ENCODE measurements around the gene SDHAF1. TPM values are rescaled to one million over a fixed set of nuclear protein-coding genes. Genes with fewer than 3 reads are reported as not detected.

Gene SDHAF1
- total and polyA plus RNA-seq, 2 of the 8 experiments (the other 6 are each of a cell fraction or from before 2014, with no cell fraction given), result 16.0 to 21.3 TPM

- no peak overlapping the region for H3K56ac ChIP-seq (replicated peaks; ENCODE audit: insufficient read length, low read depth, low read length)
- H3K23ac ChIP-seq (ENCODE audit: insufficient read length), result no peak overlapping the region
- DNase-seq (ENCODE audit: low read depth in 1 of 2, low spot score in 2 of 2) (no peak), FAIRE-seq (no peak)
- H4K91ac ChIP-seq (replicated peaks; ENCODE audit: insufficient read length, low read length), result no peak overlapping the region
- ChIA-PET CTCF (ENCODE audit: partially characterized antibody) (interaction anchor here (0.8 to 2.5 kb wide), 2 partner anchors 17 to 25 kb away, joined by 3 to 6 read pairs; no protein-coding TSS in a partner anchor), POLR2A (ENCODE audit: partially characterized antibody) (interaction anchor here (0.7 to 1.1 kb wide), 3 partner anchors 8 to 477 kb away, joined by 3 read pairs; no protein-coding TSS in a partner anchor)
- H2BK12ac ChIP-seq (ENCODE audit: low read depth, low read length), result 0 out of 2 replicates have a peak overlapping the region, but pooled peaks have one; percentile 9
- no peaks in the 10 kb centered on the region for H3K36me3 ChIP-seq (ENCODE audit: control insufficient read depth in 2 of 4, insufficient read depth in 4 of 4, low read length in 3 of 4)
- H3K4me3 ChIP-seq (ENCODE audit: extremely low read depth in 1 of 4, insufficient read depth in 2 of 4, low read depth in 3 of 4, low read length in 4 of 4), result no peak overlapping the region
- peaks cover 0 to 16% (median 13%) of the 10 kb centered on the region in 4 experiments; a peak in 5 of 7 replicates for H3K27me3 ChIP-seq (replicated peaks in 1 of 4; ENCODE audit: control insufficient read depth in 3 of 4, extremely low read depth in 1 of 4, insufficient read depth in 3 of 4, low read length in 3 of 4)
- H3K9ac ChIP-seq (replicated peaks in 1 of 4; ENCODE audit: extremely low read depth in 1 of 4, low read depth in 3 of 4, low read length in 3 of 4), result no peak overlapping the region
- peaks cover 0 to 6% (median 3%) of the 10 kb centered on the region in 4 experiments; a peak in 5 of 7 replicates for H3K4me1 ChIP-seq (replicated peaks in 1 of 4; ENCODE audit: control insufficient read depth in 3 of 4, insufficient read depth in 4 of 4, low read length in 3 of 4)
- H3K27ac ChIP-seq (ENCODE audit: low read depth, low read length), result no peak overlapping the region
- no peak overlapping the region for H2BK20ac ChIP-seq (ENCODE audit: low read length)
- H4K8ac ChIP-seq (ENCODE audit: extremely low read depth, insufficient read depth, low read length), result no peak overlapping the region
- H3K14ac ChIP-seq (ENCODE audit: insufficient read length), result no peak overlapping the region
- H3K9me3 ChIP-seq (ENCODE audit: insufficient read depth in 2 of 2, low read depth in 1 of 2, low read length in 1 of 2), result no peaks in the 10 kb centered on the region
- H2BK120ac ChIP-seq (replicated peaks; ENCODE audit: low read depth, low read length), result no peak overlapping the region
- H2AFZ ChIP-seq (ENCODE audit: low read length), result no peak overlapping the region
- no peaks in the 10 kb centered on the region for H4K20me1 ChIP-seq (replicated peaks in 1 of 2; ENCODE audit: control insufficient read depth in 1 of 2, insufficient read depth in 2 of 2, low read length in 2 of 2)
- H3K23me2 ChIP-seq (ENCODE audit: low read depth, low read length), result peaks cover 4% of the 10 kb centered on the region; the same call in 1 of the 2 replicates
- WGBS, 2 experiments (ENCODE audit: extremely low coverage in 1 of 2, insufficient coverage in 1 of 2, insufficient read length in 1 of 2, insufficient replicate concordance in 2 of 2, low coverage in 1 of 2, low lambda C conversion rate in 2 of 2, missing lambda C conversion rate in 1 of 2), result 83% methylated on average over 8 of the region's 8 CpGs; no CpG with 5 or more reads in 1 of the 2 experiments
- H2BK15ac ChIP-seq (ENCODE audit: low read length), result no peak overlapping the region
- H2BK5ac ChIP-seq (ENCODE audit: low read depth, low read length), result no peak overlapping the region
- no peak overlapping the region for H3K4me2 ChIP-seq (ENCODE audit: insufficient read depth in 1 of 2, low read depth in 2 of 2, low read length in 2 of 2)
- no peak overlapping the region for H4K5ac ChIP-seq (ENCODE audit: insufficient read length, low read depth, low read length)
- H3K18ac ChIP-seq (ENCODE audit: extremely low read depth, low read length), result no peak overlapping the region; the same call in 1 of the 2 replicates
- H2AK5ac ChIP-seq (ENCODE audit: low read depth, low read length), result no peak overlapping the region
- no peak overlapping the region for H3K4ac ChIP-seq (replicated peaks; ENCODE audit: insufficient read length, low read depth, low read length)
- no peaks in the 10 kb centered on the region for H3K79me2 ChIP-seq (ENCODE audit: control insufficient read depth in 1 of 2, insufficient read depth in 2 of 2, low read length in 2 of 2)
- no peaks in the 10 kb centered on the region for H3K79me1 ChIP-seq (ENCODE audit: low read depth, low read length)
- TF ChIP-seq RBBP5 (IDR thresholded peaks at IDR 0.05; ENCODE audit: borderline replicate concordance, low read depth, low read length) (no peak), CBX5 (IDR thresholded peaks at IDR 0.05; ENCODE audit: low read depth, low read length) (no peak), CTCF (IDR thresholded peaks at IDR 0.05; ENCODE audit: control extremely low read depth in 1 of 3, insufficient read depth in 1 of 3, low read depth in 1 of 3, low read length in 3 of 3) (no peak), SIN3A (conservative IDR thresholded peaks at IDR 0.05 in 1 of 2, IDR thresholded peaks at IDR 0.05 in 1 of 2; ENCODE audit: low read depth in 1 of 2, low read length in 2 of 2) (no peak), POLR2AphosphoS5 (IDR thresholded peaks at IDR 0.05; ENCODE audit: low read depth, low read length) (no peak), USF2 (IDR thresholded peaks at IDR 0.05; ENCODE audit: low read length) (no peak), BRCA1 (IDR thresholded peaks at IDR 0.05; ENCODE audit: low read depth, low read length) (no peak), ASH2L (IDR thresholded peaks at IDR 0.05; ENCODE audit: low read length) (no peak), SP2 (IDR thresholded peaks at IDR 0.05; ENCODE audit: low read length) (no peak), MAFK (IDR thresholded peaks at IDR 0.05; ENCODE audit: low read depth, low read length) (no peak)
These were observed 11.8 kb upstream of the SDHAF1 start for GRCh38 chr19:35983177-35983576.

Data from H1 (cell line).